AG04450 (cell line): Measurements from ENCODE around the gene AFF1. TPM values are rescaled to one million over a fixed set of nuclear protein-coding genes. Genes with fewer than 3 reads are reported as not detected.
"Not testable (repeated sequence)": the region's sequence is repeated elsewhere in the genome, so short reads cannot be mapped to it uniquely, and the experiment has no call there.

Experiments
- CTCF ChIA-PET: fragments of 300-600, 350-600 bp; formaldehyde crosslinking; extraction: SDS; loops from one replicate; lab custom pipeline; 2022; ENCODE audit warnings: antibody characterized with exemption, inconsistent platforms; lab: Charles Lee
- POLR2A ChIA-PET: fragments of 350-600 bp; formaldehyde crosslinking; extraction: SDS; loops from one replicate; lab custom pipeline; 2021; ENCODE audit warnings: antibody characterized with exemption, inconsistent platforms; lab: Yijun Ruan, JAX
- DNase-seq: peaks from one replicate; pipeline ENCODE4 v3.0.0-alpha.2; 2011; ENCODE audit warnings: low read depth, low spot score
- H3K27ac ChIP-seq: one replicate; pipeline ENCODE4 v1.5.1; 2012; ENCODE audit warnings: low read depth, low read length, control low read depth
- H3K27me3 ChIP-seq: one replicate; pipeline ENCODE4 v1.6.0; 2012; ENCODE audit warnings: low read length; ENCODE audit not compliant: control insufficient read depth, insufficient read depth
- H3K4me3 ChIP-seq: 2 replicates; pipeline ENCODE4 v1.5.1; 2011; ENCODE audit warnings: mild to moderate bottlenecking, low read depth, low read length, control low read depth
- H3K9me3 ChIP-seq: 2 replicates; pipeline ENCODE4 v1.5.1; 2012; ENCODE audit warnings: low read length; ENCODE audit not compliant: control insufficient read depth, insufficient read depth
- CTCF ChIP-seq: IDR thresholded peaks from 2 replicates; pipeline ENCODE4 v1.5.1; 2011; ENCODE audit warnings: low read depth, low read length, control low read depth, inconsistent platforms
- polyA plus RNA-seq: library from polyadenylated mRNA; depleted of rRNA; stranded (reverse); fragments of >200 nt; gene quantifications from 2 replicates; pipeline ENCODE4 v1.2.3, GENCODE V29; 2011

AFF1 gene
- polyA plus RNA-seq, 1 experiment = 17.2 TPM

GRCh38 chr4:86994686-86995085 lies 59.9 kb downstream of the AFF1 start:
- no peak overlapping the region for H3K27ac ChIP-seq
- POLR2A ChIA-PET = no interaction called here
- no peak overlapping the region for H3K4me3 ChIP-seq
- no peak for DNase-seq
- TF ChIP-seq CTCF = no peak
- H3K27me3 ChIP-seq = no peaks in the 10 kb centered on the region
- CTCF ChIA-PET = interaction anchor here (0.5 to 1.2 kb wide), 2 partner anchors 53 to 72 kb away, joined by 3 to 5 read pairs; no protein-coding TSS in a partner anchor
- no peaks in the 10 kb centered on the region for H3K9me3 ChIP-seq

GRCh38 chr4:86996510-86996909 lies 61.7 kb downstream of the AFF1 start:
- DNase-seq, POLR2A ChIA-PET, H3K9me3 ChIP-seq, H3K4me3 ChIP-seq, H3K27ac ChIP-seq, CTCF ChIA-PET, H3K27me3 ChIP-seq: not testable (repeated sequence)

- ChIA-PET POLR2A (interaction anchor here (0.6 kb wide), 1 partner anchor 120 kb away, joined by 4 read pairs; no protein-coding TSS in a partner anchor), CTCF (interaction anchor here (0.9 to 4.4 kb wide), 4 partner anchors 14 to 503 kb away, joined by 3 to 30 read pairs (median 4); partner anchors contain the start of gene AFF1)
- H3K27ac ChIP-seq = no peak overlapping the region
Observed at GRCh38 chr4:86999136-86999643, 64.4 kb downstream of the AFF1 start.

GRCh38 chr4:87002682-87003043 lies 67.9 kb downstream of the AFF1 start:
- H3K27ac ChIP-seq = no peak overlapping the region
- no peaks in the 10 kb centered on the region for H3K9me3 ChIP-seq
- CTCF ChIA-PET = interaction anchor here (4.4 kb wide), 1 partner anchor 80 kb away, joined by 30 read pairs; no protein-coding TSS in a partner anchor
- no peak overlapping the region for H3K4me3 ChIP-seq
- no peaks in the 10 kb centered on the region for H3K27me3 ChIP-seq
- no peak for TF ChIP-seq CTCF
- DNase-seq = no peak
- POLR2A ChIA-PET = no interaction called here

More at GRCh38 chr4:86999136-86999643, 64.4 kb downstream of the AFF1 start:
- H3K9me3 ChIP-seq = no peaks in the 10 kb centered on the region
- no peak overlapping the region for H3K4me3 ChIP-seq
- no peaks in the 10 kb centered on the region for H3K27me3 ChIP-seq
- DNase-seq = no peak
- TF ChIP-seq CTCF = no peak

- H3K9me3 ChIP-seq = no peaks in the 10 kb centered on the region
- TF ChIP-seq CTCF = no peak
- H3K27ac ChIP-seq = no peak overlapping the region
- no peaks in the 10 kb centered on the region for H3K27me3 ChIP-seq
- no peak for DNase-seq
- CTCF ChIA-PET = interaction anchor here (0.6 to 7.4 kb wide), 2 partner anchors 81 to 111 kb away, joined by 4 to 62 read pairs; no protein-coding TSS in a partner anchor
- POLR2A ChIA-PET = no interaction called here
- H3K4me3 ChIP-seq = no peak overlapping the region
Observed at GRCh38 chr4:87003266-87003665, 68.5 kb downstream of the AFF1 start.
